ENCODE measurements around the gene TMEM141.

TMEM141 gene

DNA sequence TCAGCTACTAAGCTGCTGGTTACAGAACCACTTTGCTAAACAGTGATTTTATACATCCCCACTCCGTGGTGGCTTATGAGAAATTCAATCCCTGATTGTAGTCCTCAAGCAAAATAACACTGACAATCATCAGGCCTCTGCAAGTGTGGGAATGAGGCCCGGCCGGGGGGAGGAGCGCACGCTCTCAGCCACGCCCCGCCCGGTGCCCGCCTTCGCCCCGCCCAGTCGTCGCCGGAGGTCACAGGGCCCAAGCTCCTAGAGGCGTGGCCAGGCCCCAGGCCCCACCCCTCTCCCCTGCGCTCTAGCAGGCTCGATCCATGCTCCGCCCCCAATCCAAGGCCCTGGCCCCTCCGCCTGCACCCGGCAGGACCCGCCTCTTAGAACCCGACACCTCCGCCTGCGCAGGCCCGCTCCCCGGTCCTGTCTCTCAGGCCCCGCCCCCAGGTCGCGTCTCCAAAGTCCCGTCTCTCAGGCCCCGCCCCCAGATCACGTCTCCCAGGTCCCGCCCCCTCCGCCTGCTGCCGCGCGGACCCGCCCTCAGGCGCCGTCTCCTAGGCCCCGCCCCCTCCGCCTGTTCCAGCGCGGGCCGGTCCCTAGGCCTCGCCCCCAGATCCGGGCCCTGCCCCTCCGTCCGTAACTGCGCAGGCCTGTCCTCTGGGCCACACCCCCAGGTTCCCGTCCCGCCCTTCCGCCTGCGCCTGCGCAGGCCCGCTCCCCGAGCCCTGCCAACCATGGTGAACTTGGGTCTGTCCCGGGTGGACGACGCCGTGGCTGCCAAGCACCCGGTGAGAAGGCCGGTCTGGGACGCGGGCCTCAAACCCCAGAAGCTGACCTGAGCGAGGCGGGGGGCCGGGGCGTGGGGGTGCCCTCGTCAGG, at the start of gene TMEM141:
Gene TMEM141 (plus strand): TSS at position 705 of the 876 bp plus-strand sequence. CDS start 27 bp downstream, at position 732.
- FAIRE-seq, result peak; percentile 93

DNA sequence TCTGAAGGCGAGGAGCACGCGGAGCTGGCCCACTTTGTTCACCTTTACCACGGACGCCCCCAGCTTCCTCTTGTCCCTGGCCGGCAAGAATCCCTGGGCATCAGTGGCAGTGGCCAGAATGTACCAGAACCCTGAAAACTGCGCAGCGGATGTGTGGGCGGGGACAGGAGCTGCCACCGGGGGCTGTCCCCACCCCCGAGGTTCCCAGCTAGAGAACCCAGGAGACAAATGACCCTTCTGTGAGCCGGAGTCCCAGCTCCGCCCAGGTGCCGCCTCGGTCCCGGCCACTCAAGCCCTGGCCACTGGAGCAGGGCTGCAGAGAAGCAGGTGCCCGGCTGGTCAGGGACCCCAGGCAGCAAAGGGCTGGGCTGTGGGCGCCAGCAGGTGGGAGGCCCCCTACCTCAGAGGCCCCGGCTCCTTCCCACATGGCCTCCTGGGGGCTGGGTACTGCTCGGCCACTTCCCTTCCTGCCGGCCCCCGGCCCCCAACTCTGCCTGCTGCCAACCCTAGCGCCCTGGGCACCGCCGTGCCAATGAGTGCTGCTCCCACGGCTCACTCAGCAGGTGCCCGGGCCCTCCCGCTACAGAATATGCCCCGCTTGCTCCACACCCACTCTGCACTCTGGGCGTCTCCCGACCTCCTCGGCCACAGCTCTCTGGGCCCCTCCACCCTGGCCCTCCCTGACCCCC, 49.1 kb upstream of the TMEM141 start:
- DNase-seq (ENCODE audit: extremely low spot score, insufficient read length, low read depth) (no peak), FAIRE-seq (peak; percentile 73)

More for the DNA sequence above, at the start of gene TMEM141:
- peak; percentile 96 for DNase-seq (ENCODE audit: extremely low spot score, insufficient read length, low read depth)

GRCh38 chr9:136742591-136743391, 48.4 kb upstream of the TMEM141 start, which contains the start of gene LCN10:
LCN10 (minus strand) TSS chr9:136742940; CDS start chr9:136742903, 37 bp downstream.
- FAIRE-seq (no peak), DNase-seq (ENCODE audit: extremely low spot score, insufficient read length, low read depth) (no peak)

- no peak for FAIRE-seq
- no peak for DNase-seq (ENCODE audit: extremely low spot score, insufficient read length, low read depth)
Observed at GRCh38 chr9:136743639-136744211, 47.4 kb upstream of the TMEM141 start.

- DNase-seq (ENCODE audit: extremely low spot score, insufficient read length, low read depth) (no peak), FAIRE-seq (no peak)
Observed at GRCh38 chr9:136744773-136745172, 46.4 kb upstream of the TMEM141 start.

DNA sequence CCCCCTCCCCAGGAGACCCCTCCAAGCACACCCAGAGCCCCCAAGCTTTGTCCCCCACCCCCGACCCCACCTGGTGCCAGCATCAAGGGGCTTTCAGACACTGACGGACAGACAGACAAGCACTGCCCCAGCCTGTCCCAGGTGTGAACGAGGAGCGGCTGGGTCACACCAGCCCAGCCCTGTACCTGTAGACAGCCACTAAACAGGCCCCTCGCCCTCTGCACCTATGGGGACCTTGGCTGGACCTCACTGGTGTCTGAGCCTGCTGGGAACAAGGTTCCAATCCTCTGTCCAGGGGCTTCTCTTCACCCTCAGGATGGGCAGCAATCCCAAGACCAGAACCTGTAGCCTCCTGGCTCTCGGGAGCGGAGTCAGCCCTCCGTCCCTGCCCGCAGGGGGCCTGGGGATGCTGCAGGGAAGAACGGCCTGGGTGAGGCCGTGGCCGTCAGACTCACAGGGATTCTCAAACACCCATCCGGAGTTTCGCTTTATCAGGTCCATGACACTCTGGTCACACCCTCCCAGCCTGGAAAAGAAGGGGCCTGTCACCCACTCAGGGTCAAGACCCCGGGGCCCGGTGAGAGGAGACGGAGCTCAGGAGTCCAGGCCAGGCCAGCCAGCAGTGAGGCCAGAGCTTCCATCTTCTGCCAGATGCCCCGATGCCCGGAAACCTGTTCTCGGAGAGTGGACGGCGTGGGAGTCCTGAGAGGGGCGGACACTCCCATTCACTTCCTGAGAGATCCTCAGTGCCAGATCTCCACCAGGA, 45.6 kb upstream of the TMEM141 start:
- DNase-seq (ENCODE audit: extremely low spot score, insufficient read length, low read depth) (no peak), FAIRE-seq (no peak)

- FAIRE-seq (no peak), DNase-seq (ENCODE audit: extremely low spot score, insufficient read length, low read depth) (no peak)
Observed at GRCh38 chr9:136746155-136746490, 45.0 kb upstream of the TMEM141 start.

- DNase-seq (ENCODE audit: extremely low spot score, insufficient read length, low read depth), result no peak
- FAIRE-seq, result no peak
Observed at GRCh38 chr9:136746621-136747020, 44.5 kb upstream of the TMEM141 start.

GRCh38 chr9:136747161-136748060, 43.7 kb upstream of the TMEM141 start:
- DNase-seq (ENCODE audit: extremely low spot score, insufficient read length, low read depth) (no peak), FAIRE-seq (no peak)

DNA sequence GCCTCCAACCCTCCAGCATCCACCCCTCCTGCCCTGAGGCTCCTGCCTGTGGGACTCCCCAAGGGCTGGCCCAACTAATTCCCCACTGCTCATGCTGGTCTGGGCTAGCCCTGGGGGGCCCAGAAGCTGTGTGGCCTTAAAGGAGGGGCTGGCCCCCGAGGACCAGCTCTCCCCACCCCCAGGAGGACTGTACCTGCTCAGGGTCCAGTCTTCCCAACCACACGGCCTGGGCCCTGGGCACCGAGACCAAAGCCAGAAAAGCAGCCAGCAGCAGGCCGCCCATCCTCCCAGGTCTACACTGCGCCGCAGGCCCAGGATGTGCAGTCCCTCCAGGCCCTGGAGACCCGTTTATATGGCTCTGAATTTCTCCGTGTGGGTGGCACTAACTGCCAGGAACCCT, 42.9 kb upstream of the TMEM141 start, which contains the start of gene LCN6:
Gene LCN6 (minus strand): TSS at position 325 of the 400 bp plus-strand sequence. CDS start 42 bp downstream, at position 283.
- DNase-seq (ENCODE audit: extremely low spot score, insufficient read length, low read depth), result no peak
- no peak for FAIRE-seq

DNA sequence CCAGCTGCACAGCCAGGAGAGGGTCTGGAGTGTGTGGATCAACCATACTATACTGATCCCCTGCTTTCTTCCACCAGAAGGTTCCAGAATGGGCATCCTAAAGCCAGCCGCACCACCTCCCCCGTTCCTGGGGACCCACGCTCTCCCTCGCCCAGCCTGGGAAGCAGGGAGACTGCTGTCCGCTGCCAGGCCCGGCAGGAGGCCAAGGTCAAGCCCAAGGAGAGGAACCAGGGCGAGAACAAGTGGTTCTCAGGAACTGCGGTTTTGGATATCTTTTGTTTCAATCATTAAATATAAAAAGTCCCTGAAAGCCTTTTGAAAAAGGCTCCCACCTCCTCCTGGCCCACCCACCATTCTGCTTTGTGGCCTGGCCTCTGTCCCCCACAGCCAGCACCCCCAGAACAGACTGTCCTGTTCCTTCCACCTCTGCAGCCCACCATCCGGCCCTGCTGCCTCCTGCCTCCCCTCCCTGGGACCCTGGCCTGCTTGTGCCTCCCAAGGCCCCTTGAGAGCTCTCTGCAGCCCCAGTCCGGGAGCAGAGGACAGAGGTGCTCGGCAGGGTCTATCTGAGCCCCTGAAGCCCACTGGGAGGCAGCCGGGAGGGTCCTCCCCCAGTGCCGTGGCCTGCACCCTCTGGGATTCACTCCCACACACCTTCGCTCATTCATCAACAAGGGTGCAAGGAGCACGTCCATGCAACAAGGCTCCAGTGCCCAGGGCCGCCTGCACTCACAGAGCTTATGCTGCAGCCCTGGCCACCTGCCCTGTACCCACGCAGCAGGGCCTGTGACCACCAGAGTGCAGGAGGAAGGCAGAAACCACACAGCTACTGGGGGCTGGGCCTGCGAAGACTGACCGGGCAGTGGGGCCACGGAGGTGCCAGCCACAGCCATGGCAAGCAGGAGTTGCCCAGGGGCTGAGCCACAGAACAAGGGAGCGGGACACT, 42.2 kb upstream of the TMEM141 start:
- DNase-seq (ENCODE audit: extremely low spot score, insufficient read length, low read depth) (no peak), FAIRE-seq (no peak)

GRCh38 chr9:136750526-136750925, 40.6 kb upstream of the TMEM141 start:
- no peak for FAIRE-seq
- DNase-seq (ENCODE audit: extremely low spot score, insufficient read length, low read depth), result no peak

- FAIRE-seq (no peak), DNase-seq (ENCODE audit: extremely low spot score, insufficient read length, low read depth) (no peak)
Observed at GRCh38 chr9:136751244-136751643, 39.9 kb upstream of the TMEM141 start.

DNA sequence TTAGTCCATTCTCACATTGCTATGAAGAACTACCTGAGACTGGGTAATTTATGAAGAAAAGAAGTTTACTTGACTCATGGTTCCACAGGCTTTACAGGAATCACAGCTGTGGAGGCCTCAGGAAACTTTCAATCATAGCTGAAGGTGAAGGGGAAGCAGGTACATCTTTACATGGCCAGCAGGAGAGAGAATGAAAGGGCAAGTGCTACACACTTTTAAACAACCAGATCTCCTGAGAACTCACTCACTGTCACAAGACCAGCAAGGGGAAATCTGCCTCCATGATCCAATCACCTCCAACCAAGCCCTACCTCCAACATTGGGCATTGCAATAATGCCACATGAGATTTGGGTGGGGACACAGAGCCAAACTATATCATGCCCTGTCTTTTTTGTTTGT, 39.3 kb upstream of the TMEM141 start:
- DNase-seq (ENCODE audit: extremely low spot score, insufficient read length, low read depth) (no peak), FAIRE-seq (no peak)

- FAIRE-seq (no peak), DNase-seq (ENCODE audit: extremely low spot score, insufficient read length, low read depth) (no peak)
Observed at GRCh38 chr9:136753371-136754058, 37.6 kb upstream of the TMEM141 start.

- FAIRE-seq, result no peak
- no peak for DNase-seq (ENCODE audit: extremely low spot score, insufficient read length, low read depth)
Observed at GRCh38 chr9:136754059-136754572, 37.0 kb upstream of the TMEM141 start.

Measured in GM18507 (cell line).